ENCODE results near the gene NPIPA1.
"Not testable (repeated sequence)": the region's sequence is repeated elsewhere in the genome, so short reads cannot be mapped to it uniquely, and the experiment has no call there.

The NPIPA1 gene

GRCh38 chr16:14976971-14977736 is 39.9 kb downstream of the NPIPA1 start:
- not testable (repeated sequence) for DNase-seq, ATAC-seq

GRCh38 chr16:14978281-14978680 is 41.0 kb downstream of the NPIPA1 start:
- not testable (repeated sequence) for DNase-seq, ATAC-seq

- DNase-seq, ATAC-seq: not testable (repeated sequence)
These were observed 41.7 kb downstream of the NPIPA1 start for GRCh38 chr16:14978908-14979307.

- ATAC-seq, result not testable (repeated sequence)
These were observed 44.0 kb downstream of the NPIPA1 start for GRCh38 chr16:14981234-14981633.

GRCh38 chr16:14982521-14982920 is 45.3 kb downstream of the NPIPA1 start:
- not testable (repeated sequence) for DNase-seq, ATAC-seq

More at GRCh38 chr16:14981234-14981633, 44.0 kb downstream of the NPIPA1 start:
- DNase-seq, result not testable (repeated sequence)

- not testable (repeated sequence) for ATAC-seq
These were observed 50.8 kb downstream of the NPIPA1 start for GRCh38 chr16:14988092-14988491.

GRCh38 chr16:14988661-14989191 is 51.5 kb downstream of the NPIPA1 start:
- ATAC-seq, result peak; percentile 30
- DNase-seq, result not testable (repeated sequence)

More at GRCh38 chr16:14988092-14988491, 50.8 kb downstream of the NPIPA1 start:
- DNase-seq, result not testable (repeated sequence)

- peak; percentile 39 for ATAC-seq
- not testable (repeated sequence) for DNase-seq
These were observed 52.3 kb downstream of the NPIPA1 start for GRCh38 chr16:14989291-14990281.

- ATAC-seq, DNase-seq: not testable (repeated sequence)
These were observed 56.3 kb downstream of the NPIPA1 start for GRCh38 chr16:14993277-14994151.

- not testable (repeated sequence) for DNase-seq, ATAC-seq
These were observed 59.5 kb downstream of the NPIPA1 start for GRCh38 chr16:14996702-14997101.

GRCh38 chr16:14998300-14998699 is 61.1 kb downstream of the NPIPA1 start:
- ATAC-seq, DNase-seq: not testable (repeated sequence)

GRCh38 chr16:14999845-15000244 is 62.6 kb downstream of the NPIPA1 start:
- DNase-seq, ATAC-seq: not testable (repeated sequence)

All from stimulated activated naive CD8-positive, alpha-beta T cell treated with anti-CD3 and anti-CD28 coated beads, Interleukin-15, Interleukin-2, amounts not matched to agents 100 U/mL and 50 U/mL, for 24 hours (primary cell).